ENCODE results near the gene ANKH. TPM values are rescaled to one million over a fixed set of nuclear protein-coding genes. Genes with fewer than 3 reads are reported as not detected.
A peak's percentile ranks its signal among the peaks of the same experiment; 100 is the strongest.

The ANKH gene
- total and polyA plus RNA-seq, 4 donors, result 10.8 to 46.7 (median 17.2) TPM

DNA sequence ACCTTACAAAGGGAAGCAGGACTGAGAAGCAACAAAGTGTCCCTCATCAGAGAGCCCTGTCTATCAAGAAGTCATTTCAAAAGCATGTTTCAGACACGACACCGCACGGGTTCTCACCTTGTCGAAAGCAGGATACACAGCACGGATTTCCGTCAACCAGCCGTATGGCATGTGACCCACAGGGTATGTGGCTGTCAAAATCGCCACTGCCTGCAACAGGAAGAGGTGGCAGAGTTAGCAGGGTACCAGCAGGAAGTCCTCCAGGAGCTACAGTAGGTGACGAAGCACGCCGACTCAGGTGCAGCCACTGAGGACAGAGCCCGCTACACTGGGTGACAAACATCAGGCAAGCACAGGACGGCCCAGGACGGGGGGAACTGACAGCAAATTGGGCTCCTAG lies 125.8 kb downstream of the ANKH start:
- H3K9ac ChIP-seq (ENCODE audit: insufficient read depth in 1 of 2, low read length in 2 of 2), result no peak overlapping the region

GRCh38 chr5:14745188-14745563 lies 126.4 kb downstream of the ANKH start:
- ATAC-seq (ENCODE audit: insufficient read depth, low FRiP score), result no peak
- DNase-seq, result no peak
- peaks cover 0 to 24% (median 8%) of the 10 kb centered on the region in 4 donors for H3K36me3 ChIP-seq (ENCODE audit: control insufficient read depth in 4 of 4, insufficient read depth in 4 of 4, low read length in 4 of 4)
- H3K9me3 ChIP-seq (ENCODE audit: control insufficient read depth in 4 of 4, insufficient read depth in 3 of 4, low read length in 3 of 4), result no peaks in the 10 kb centered on the region
- 87 to 88% methylated on average over 5 of the region's 5 CpGs for WGBS, 2 donors
- no peak overlapping the region for H3K27ac ChIP-seq (ENCODE audit: low read depth in 1 of 2, low read length in 1 of 2)
- H3K9ac ChIP-seq (ENCODE audit: insufficient read depth in 1 of 2, low read length in 2 of 2), result no peak overlapping the region
- TF ChIP-seq CTCF (IDR thresholded peaks at IDR 0.05; ENCODE audit: control extremely low read depth, extremely low read depth), result no peak
- no peaks in the 10 kb centered on the region for H3K4me1 ChIP-seq (ENCODE audit: control insufficient read depth in 5 of 5, insufficient read depth in 5 of 5, low read length in 5 of 5)
- no peak overlapping the region for H3K4me3 ChIP-seq
- H3K27me3 ChIP-seq (ENCODE audit: control insufficient read depth in 3 of 3, insufficient read depth in 3 of 3, low read length in 2 of 3), result no peaks in the 10 kb centered on the region

More for the DNA sequence above, 125.8 kb downstream of the ANKH start:
- no peak for ATAC-seq (ENCODE audit: insufficient read depth, low FRiP score)
- no peak for TF ChIP-seq CTCF (IDR thresholded peaks at IDR 0.05; ENCODE audit: control extremely low read depth, extremely low read depth)
- no peak overlapping the region for H3K27ac ChIP-seq (ENCODE audit: low read depth in 1 of 2, low read length in 1 of 2)
- no peaks in the 10 kb centered on the region for H3K27me3 ChIP-seq (ENCODE audit: control insufficient read depth in 3 of 3, insufficient read depth in 3 of 3, low read length in 2 of 3)
- H3K36me3 ChIP-seq (ENCODE audit: control insufficient read depth in 4 of 4, insufficient read depth in 4 of 4, low read length in 4 of 4), result peaks cover 0 to 30% (median 8%) of the 10 kb centered on the region in 4 donors
- WGBS, 2 donors, result 89% methylated on average over 14 of the region's 14 CpGs
- no peak overlapping the region for H3K4me3 ChIP-seq
- DNase-seq, result no peak
- H3K9me3 ChIP-seq (ENCODE audit: control insufficient read depth in 4 of 4, insufficient read depth in 3 of 4, low read length in 3 of 4), result no peaks in the 10 kb centered on the region
- H3K4me1 ChIP-seq (ENCODE audit: control insufficient read depth in 5 of 5, insufficient read depth in 5 of 5, low read length in 5 of 5), result no peaks in the 10 kb centered on the region

GRCh38 chr5:14744296-14745187 lies 127.0 kb downstream of the ANKH start:
- 77 to 88% methylated on average over 13 to 14 of the region's 14 CpGs for WGBS, 2 donors
- H3K4me3 ChIP-seq, result no peak overlapping the region
- no peak for ATAC-seq (ENCODE audit: insufficient read depth, low FRiP score)
- no peaks in the 10 kb centered on the region for H3K27me3 ChIP-seq (ENCODE audit: control insufficient read depth in 3 of 3, insufficient read depth in 3 of 3, low read length in 2 of 3)
- no peak for DNase-seq
- peak overlapping the region in 1 of 2 donors; percentile 17 for H3K27ac ChIP-seq (ENCODE audit: low read depth in 1 of 2, low read length in 1 of 2)
- no peak for TF ChIP-seq CTCF (IDR thresholded peaks at IDR 0.05; ENCODE audit: control extremely low read depth, extremely low read depth)
- no peaks in the 10 kb centered on the region for H3K9me3 ChIP-seq (ENCODE audit: control insufficient read depth in 4 of 4, insufficient read depth in 3 of 4, low read length in 3 of 4)
- no peaks in the 10 kb centered on the region for H3K4me1 ChIP-seq (ENCODE audit: control insufficient read depth in 5 of 5, insufficient read depth in 5 of 5, low read length in 5 of 5)
- peaks cover 0 to 18% (median 8%) of the 10 kb centered on the region in 4 donors for H3K36me3 ChIP-seq (ENCODE audit: control insufficient read depth in 4 of 4, insufficient read depth in 4 of 4, low read length in 4 of 4)
- H3K9ac ChIP-seq (ENCODE audit: insufficient read depth in 1 of 2, low read length in 2 of 2), result no peak overlapping the region
